Neural progenitor cell (in vitro differentiated cells): ENCODE data around the gene MAP2. TPM values are rescaled to one million over a fixed set of nuclear protein-coding genes. Genes with fewer than 3 reads are reported as not detected.

ENCODE experiments used
- DNase-seq: peaks from one replicate; pipeline ENCODE4 v3.0.0-alpha.2; 2016; ENCODE audit warnings: low spot score
- H2AFZ ChIP-seq: fragments of 200-600 bp; sonication (generic); replicated peaks from 2 replicates; pipeline ENCODE4 v1.6.1; 2016; ENCODE audit warnings: antibody characterized with exemption
- H3F3A ChIP-seq: fragments of 200-600 bp; sonication (generic); 2 replicates; pipeline ENCODE4 v1.6.1; 2016; ENCODE audit warnings: antibody characterized with exemption, low read depth
- H3K27ac ChIP-seq: fragments of 200-600 bp; sonication (generic); 2 replicates; pipeline ENCODE4 v1.5.1; 2016; ENCODE audit warnings: mild to moderate bottlenecking
- H3K27me3 ChIP-seq: fragments of 200-600 bp; sonication (generic); 2 replicates; pipeline ENCODE4 v1.6.1; 2016; ENCODE audit warnings: mild to moderate bottlenecking, moderate library complexity
- H3K36me3 ChIP-seq: fragments of 200-600 bp; sonication (generic); 2 replicates; pipeline ENCODE4 v1.5.1; 2016
- H3K4me1 ChIP-seq: fragments of 200-600 bp; sonication (generic); 2 replicates; pipeline ENCODE4 v1.6.1; 2016; ENCODE audit warnings: mixed run types
- H3K4me2 ChIP-seq: fragments of 200-600 bp; sonication (generic); 2 replicates; pipeline ENCODE4 v1.6.1; 2016
- H3K4me3 ChIP-seq: fragments of 200-600 bp; sonication (generic); 2 replicates; pipeline ENCODE4 v1.5.1; 2016
- H3K79me2 ChIP-seq: fragments of 200-600 bp; sonication (generic); 2 replicates; pipeline ENCODE4 v1.6.1; 2016; ENCODE audit warnings: low read depth
- H3K9ac ChIP-seq: fragments of 200-600 bp; sonication (generic); 2 replicates; pipeline ENCODE4 v1.6.1; 2016
- H3K9me3 ChIP-seq: fragments of 200-600 bp; sonication (generic); 2 replicates; pipeline ENCODE4 v1.5.1; 2016; ENCODE audit warnings: low read depth
- H4K20me1 ChIP-seq: fragments of 200-600 bp; sonication (generic); 2 replicates; pipeline ENCODE4 v1.6.1; 2016; ENCODE audit warnings: low read depth
- H3K27ac Mint-ChIP-seq: 3 replicates; pipeline ENCODE4 v1.8.0; 2021; ENCODE audit warnings: mixed read lengths
- H3K27me3 Mint-ChIP-seq: 2 replicates; pipeline ENCODE4 v1.8.0; 2022; ENCODE audit warnings: low read depth, mild to moderate bottlenecking, inconsistent platforms, moderate library complexity, mixed read lengths; ENCODE audit not compliant: insufficient read depth
- H3K36me3 Mint-ChIP-seq: 3 replicates; pipeline ENCODE4 v1.8.0; 2021; ENCODE audit warnings: mixed read lengths
- H3K4me1 Mint-ChIP-seq: 3 replicates; pipeline ENCODE4 v1.8.0; 2021; ENCODE audit warnings: mixed read lengths
- H3K4me3 Mint-ChIP-seq: 3 replicates; pipeline ENCODE4 v1.8.0; 2021; ENCODE audit warnings: mild to moderate bottlenecking, moderate library complexity, mixed read lengths
- H3K9me3 Mint-ChIP-seq: 3 replicates; pipeline ENCODE4 v1.8.0; 2020; ENCODE audit warnings: mixed read lengths
- CTCF ChIP-seq: fragments of 200-600 bp; sonication (generic); IDR thresholded peaks from 2 replicates; pipeline ENCODE4 v1.5.1; 2017; ENCODE audit warnings: antibody characterized with exemption, mild to moderate bottlenecking
- EZH2 ChIP-seq: fragments of 200-600 bp; sonication (generic); IDR thresholded peaks from 2 replicates; pipeline ENCODE4 v1.6.1; 2017; ENCODE audit warnings: antibody characterized with exemption, mild to moderate bottlenecking, moderate library complexity
- EZH2phosphoT487 ChIP-seq: fragments of 200-600 bp; sonication (generic); IDR thresholded peaks from 2 replicates; pipeline ENCODE4 v1.6.1; 2017; ENCODE audit warnings: antibody characterized with exemption
- total RNA-seq: library from RNA; depleted of rRNA; stranded (reverse); fragments of >200 nt; gene quantifications from 2 replicates; pipeline ENCODE4 v1.2.3, GENCODE V29; 2015; ENCODE audit warnings: low replicate concordance

The MAP2 gene
- total RNA-seq, 1 donor from 2014 or later, result 102 TPM

- H3F3A ChIP-seq, result no peaks in the 10 kb centered on the region
- no peak for TF ChIP-seq CTCF
- no peak for TF ChIP-seq EZH2
- TF ChIP-seq EZH2phosphoT487, result no peak
- peaks cover 3% of the 10 kb centered on the region for H4K20me1 ChIP-seq
- Mint-ChIP-seq H3K4me3 (no peak overlapping the region), H3K36me3 (peaks cover 60% of the 10 kb centered on the region), H3K4me1 (peaks cover 2% of the 10 kb centered on the region), H3K27me3 (no peaks in the 10 kb centered on the region), H3K27ac (no peak overlapping the region), H3K9me3 (peaks cover 17% of the 10 kb centered on the region)
- no peak overlapping the region for H2AFZ ChIP-seq
- peaks cover 21% of the 10 kb centered on the region for H3K4me1 ChIP-seq
- H3K27ac ChIP-seq, result peak overlapping the region; percentile 68
- H3K9me3 ChIP-seq, result no peaks in the 10 kb centered on the region
- peak overlapping the region; percentile 55 for H3K4me2 ChIP-seq
- H3K79me2 ChIP-seq, result peaks cover 42% of the 10 kb centered on the region
- no peak overlapping the region for H3K9ac ChIP-seq
- H3K27me3 ChIP-seq, result no peaks in the 10 kb centered on the region
- peak; percentile 31 for DNase-seq
- no peaks in the 10 kb centered on the region for H3K36me3 ChIP-seq
- no peak overlapping the region for H3K4me3 ChIP-seq
Observed at GRCh38 chr2:209441541-209441940, 17.7 kb downstream of the MAP2 start.

DNA sequence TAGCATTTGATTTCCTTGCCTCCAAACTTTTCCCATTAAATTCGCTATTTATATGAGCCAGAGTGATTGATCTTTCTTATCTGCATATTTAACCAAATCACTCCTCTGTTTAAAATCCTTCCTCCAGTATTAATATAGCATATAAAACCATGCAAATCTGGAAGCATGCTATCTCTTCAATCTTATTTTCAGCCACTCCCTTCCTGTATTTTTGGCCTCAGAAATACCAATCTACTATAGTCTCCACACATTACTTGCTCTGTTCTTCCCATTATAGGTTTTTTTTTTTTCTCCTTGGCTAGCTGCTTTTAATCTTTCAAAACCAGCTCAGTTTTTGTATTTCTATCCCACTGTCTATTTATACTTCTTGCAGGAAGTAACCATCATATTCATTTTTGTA lies 19.1 kb downstream of the MAP2 start:
- no peak overlapping the region for H3K9ac ChIP-seq
- no peak for DNase-seq
- peaks cover 3% of the 10 kb centered on the region for H4K20me1 ChIP-seq
- no peak overlapping the region for H3K4me3 ChIP-seq
- H3K4me2 ChIP-seq, result no peak overlapping the region
- no peaks in the 10 kb centered on the region for H3K27me3 ChIP-seq
- H3K36me3 ChIP-seq, result no peaks in the 10 kb centered on the region
- Mint-ChIP-seq H3K27me3 (no peaks in the 10 kb centered on the region), H3K4me3 (no peak overlapping the region), H3K4me1 (peaks cover 2% of the 10 kb centered on the region), H3K36me3 (peaks cover 52% of the 10 kb centered on the region), H3K9me3 (peaks cover 14% of the 10 kb centered on the region), H3K27ac (no peak overlapping the region)
- H3K27ac ChIP-seq, result no peak overlapping the region
- peaks cover 28% of the 10 kb centered on the region for H3K79me2 ChIP-seq
- no peak overlapping the region for H2AFZ ChIP-seq
- H3K4me1 ChIP-seq, result peaks cover 21% of the 10 kb centered on the region
- TF ChIP-seq EZH2phosphoT487 (no peak), EZH2 (no peak), CTCF (no peak)
- no peaks in the 10 kb centered on the region for H3K9me3 ChIP-seq
- H3F3A ChIP-seq, result no peaks in the 10 kb centered on the region

DNA sequence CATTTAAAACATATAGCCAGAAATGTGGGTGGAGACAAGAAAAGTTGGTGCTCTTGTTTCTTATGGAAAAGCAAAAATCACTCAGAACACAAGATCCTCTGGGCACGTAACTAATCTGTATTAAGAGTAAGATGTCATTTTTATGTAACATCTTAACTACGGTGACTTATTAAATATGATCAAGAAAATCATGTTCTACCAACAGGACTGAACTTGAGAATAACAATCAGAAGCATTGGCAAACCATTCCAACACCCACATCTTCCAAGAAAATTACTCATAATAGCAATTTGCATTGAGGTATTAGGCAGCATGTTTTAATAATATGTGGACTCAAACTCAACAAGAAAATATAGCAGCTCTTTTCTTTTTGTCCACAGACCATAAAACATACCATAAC lies 21.6 kb downstream of the MAP2 start:
- Mint-ChIP-seq H3K36me3 (peaks cover 52% of the 10 kb centered on the region), H3K9me3 (peaks cover 14% of the 10 kb centered on the region), H3K27me3 (no peaks in the 10 kb centered on the region), H3K4me1 (peaks cover 2% of the 10 kb centered on the region), H3K27ac (no peak overlapping the region), H3K4me3 (no peak overlapping the region)
- H3K9me3 ChIP-seq, result no peaks in the 10 kb centered on the region
- no peak for DNase-seq
- no peak overlapping the region for H3K9ac ChIP-seq
- no peak overlapping the region for H2AFZ ChIP-seq
- no peak overlapping the region for H3K4me3 ChIP-seq
- H4K20me1 ChIP-seq, result no peaks in the 10 kb centered on the region
- H3K4me2 ChIP-seq, result no peak overlapping the region
- H3F3A ChIP-seq, result peaks cover 6% of the 10 kb centered on the region
- no peaks in the 10 kb centered on the region for H3K27me3 ChIP-seq
- H3K79me2 ChIP-seq, result peaks cover 7% of the 10 kb centered on the region
- H3K27ac ChIP-seq, result no peak overlapping the region
- no peak for TF ChIP-seq CTCF
- H3K4me1 ChIP-seq, result peaks cover 18% of the 10 kb centered on the region
- H3K36me3 ChIP-seq, result no peaks in the 10 kb centered on the region
